NCI-H345 treated with DMSO at 0.1 percent for 48 hours (cell line): ENCODE data around the gene DCC.

ENCODE experiments used
- DNase-seq: peaks from one replicate; lab custom pipeline; 2025; ENCODE audit not compliant: unreplicated experiment; lab: John Stamatoyannopoulos, UW

The DCC gene

DNA sequence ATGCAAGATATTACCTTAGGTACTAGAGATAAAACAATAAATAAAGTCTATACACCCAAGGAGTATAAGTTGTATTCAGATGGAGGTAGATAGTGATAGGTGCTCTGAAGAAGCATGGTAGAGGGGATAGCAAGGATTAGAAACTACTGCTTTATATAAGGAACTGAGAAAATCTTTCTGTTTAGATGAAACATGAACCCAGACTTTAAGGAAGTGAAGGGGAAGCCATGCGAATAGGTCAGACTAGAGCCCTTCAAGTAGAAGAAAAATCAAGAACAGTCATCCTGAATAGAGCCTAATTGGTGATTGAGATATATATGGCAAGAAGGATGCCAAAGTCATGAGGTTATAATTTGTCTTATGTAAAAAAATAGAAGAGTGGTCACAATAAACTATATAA, 984.4 kb downstream of the DCC start:
- no peak for DNase-seq

DNA sequence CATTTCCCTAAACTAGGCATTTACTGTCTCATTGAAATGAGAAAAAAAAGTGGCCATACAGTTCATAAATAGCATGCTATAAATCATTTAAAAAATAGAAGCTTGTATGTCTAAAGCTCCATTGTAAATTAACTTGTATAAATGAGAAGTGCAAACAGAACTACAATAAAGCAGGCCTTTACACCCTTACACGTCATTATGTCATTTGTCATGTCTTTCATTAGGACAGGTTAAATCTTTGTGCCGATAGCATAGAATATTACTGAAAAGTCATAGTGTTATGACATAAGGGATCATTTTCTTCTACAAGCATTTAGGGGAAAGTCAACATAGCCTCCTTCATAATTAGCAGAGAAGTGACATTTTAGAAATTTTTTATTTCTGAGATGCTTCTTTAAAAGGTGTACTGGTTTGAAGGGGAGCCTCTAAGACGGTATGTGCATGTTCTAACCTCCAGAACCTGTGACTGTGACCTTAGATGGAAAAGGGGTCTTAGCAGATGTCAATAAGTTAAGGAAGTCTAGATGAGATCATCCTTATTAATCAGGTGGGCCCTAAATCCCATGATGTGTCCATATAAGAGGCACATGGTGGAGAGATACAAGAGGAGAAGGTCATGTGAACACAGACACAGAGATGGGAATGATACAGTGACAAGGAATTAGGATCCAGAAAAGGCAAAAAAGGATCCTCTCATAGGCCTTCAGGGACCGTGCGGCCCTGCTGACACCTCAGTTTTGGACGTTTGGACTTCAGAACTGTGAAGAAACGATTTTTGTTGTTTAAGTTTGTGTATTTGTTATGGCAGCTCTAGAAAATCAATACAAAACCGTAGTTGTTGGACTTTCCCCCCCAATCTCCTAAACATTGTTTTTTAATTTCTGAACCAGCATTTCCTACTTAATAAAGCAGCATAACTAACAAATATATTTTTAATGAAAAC, 1020.8 kb downstream of the DCC start:
- no peak for DNase-seq

DNA sequence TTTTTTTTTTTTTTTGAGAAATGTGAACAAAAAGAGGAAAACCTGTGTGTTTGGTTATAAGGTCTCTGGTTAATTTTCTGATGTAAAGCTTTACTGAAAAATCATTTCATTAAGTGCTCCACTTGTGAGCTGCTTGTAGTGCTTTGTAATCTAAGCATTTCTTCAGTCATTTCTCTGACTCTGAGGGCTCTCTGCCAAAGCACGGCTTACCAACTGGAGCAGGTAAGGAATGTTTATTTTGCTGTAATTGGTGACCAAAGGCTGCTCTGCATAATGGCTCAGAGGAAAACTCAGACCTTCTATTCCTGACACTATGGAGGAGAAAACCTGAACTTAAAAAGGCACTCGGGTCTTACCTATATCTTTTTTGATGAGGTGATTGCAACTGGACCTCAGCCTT, 1035.6 kb downstream of the DCC start:
- DNase-seq: no peak

DNA sequence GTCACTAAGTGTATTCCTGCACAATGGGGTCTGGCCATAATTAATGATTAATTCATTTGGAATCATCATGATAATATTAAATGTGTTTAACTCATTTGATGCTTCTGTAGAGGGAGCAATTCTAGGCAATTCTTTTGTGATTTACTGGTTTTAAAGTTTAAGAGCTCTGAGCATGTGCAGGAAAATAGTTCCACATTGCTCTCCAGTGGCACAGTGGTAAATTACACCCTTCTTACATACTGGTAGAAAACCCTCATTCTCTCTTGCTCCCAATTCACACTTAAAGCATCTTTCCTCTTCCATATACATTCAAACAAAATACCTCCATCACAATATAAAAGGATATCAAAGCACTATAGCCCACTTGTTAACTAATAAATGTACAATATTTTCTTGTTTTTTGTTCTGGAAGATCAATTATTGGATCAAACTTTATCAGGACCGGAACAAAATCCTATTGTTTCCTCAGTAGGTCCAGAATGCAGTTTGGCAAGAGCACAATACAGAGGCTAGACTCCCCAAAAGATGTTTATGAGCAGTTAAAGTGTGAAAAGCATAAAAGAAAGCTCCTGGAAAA, 1040.2 kb downstream of the DCC start:
- peak; percentile 12 for DNase-seq

DNA sequence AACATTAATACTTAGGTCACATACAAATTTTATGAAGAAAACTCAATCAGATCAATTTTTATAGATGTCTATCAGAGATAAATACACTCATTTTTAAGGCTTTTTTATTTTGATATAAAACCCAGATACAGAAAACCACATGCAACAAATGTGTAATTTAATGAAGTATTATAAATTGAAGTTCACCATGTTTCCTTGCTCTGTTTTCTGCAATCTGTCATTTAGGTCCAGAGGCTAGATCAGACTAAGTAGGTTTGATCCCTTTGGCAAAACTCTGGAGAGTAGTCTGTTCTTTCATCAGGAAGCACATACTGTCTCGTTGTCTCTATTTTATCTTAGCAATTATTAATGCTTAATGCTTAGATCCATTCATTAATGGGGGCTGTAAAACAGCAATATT, 1042.9 kb downstream of the DCC start:
- DNase-seq: no peak

DNA sequence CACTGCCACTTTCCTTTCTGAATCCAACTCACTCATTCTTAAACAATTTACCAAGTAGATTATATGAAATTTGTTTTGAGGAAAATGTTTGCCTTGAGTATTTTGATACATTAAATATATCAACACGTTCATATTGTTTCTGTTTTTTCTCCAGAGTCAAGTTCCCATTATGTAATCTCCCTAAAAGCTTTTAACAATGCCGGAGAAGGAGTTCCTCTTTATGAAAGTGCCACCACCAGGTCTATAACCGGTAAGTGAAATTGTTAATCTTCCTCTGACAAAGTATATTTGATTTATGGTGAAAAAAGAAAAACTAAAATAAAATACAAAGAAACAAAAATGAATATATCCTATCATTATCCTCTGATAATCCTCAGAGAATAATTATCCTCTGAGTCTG, 1045.9 kb downstream of the DCC start:
- no peak for DNase-seq

DNA sequence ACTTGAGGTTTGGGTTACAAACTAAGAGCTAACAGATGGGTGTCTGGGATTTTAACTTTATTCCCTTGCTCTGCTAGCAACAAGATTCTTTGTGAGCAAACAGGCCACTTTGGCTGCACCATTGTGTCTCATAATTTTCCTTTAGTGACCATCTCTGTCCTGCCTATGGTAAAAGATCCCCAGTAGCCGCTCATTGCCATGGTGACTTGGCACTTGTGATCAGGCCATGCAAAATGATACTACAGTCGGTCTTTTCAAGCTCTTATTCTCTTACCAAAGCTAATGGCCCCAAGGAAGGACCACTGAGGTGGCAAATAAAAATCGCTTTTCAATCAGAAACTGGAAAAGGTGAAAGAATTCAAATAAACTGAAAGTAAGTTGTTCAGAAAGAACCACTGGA, 1047.6 kb downstream of the DCC start:
- no peak for DNase-seq

DNA sequence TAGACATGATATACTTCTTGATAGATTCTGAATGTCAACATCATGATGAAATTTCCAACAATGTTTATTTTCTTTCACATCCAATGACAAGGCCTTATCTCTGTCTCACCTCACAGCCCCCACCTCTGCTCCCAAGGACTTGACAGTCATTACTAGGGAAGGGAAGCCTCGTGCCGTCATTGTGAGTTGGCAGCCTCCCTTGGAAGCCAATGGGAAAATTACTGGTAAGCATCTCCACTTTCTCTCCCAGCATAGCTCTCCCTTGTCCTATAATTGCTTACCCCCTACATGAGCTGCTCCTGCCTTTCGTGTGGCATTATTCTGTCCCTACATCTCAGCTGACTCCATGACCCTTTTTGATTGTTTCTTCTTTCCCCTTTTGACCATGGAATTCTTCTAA, 1062.7 kb downstream of the DCC start:
- DNase-seq: no peak

DNA sequence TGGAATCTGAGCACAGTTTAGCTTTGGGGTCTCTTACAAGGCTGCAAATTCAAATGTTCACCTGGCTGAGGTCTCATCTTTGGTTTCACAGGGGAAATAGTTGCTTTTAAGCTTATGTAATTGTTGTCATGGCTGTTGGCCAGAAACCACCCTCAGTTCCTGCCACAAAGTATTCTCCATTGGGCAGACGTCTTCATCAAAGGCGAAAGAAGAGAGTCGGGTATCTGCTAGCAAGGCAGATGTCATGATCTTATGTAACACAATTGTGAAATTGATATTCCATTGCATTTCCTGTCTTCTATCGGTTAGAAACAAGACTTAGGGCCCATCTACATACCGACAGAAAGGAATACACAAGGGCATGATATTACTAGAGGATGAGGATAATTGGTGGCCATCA, 1068.3 kb downstream of the DCC start:
- no peak for DNase-seq

DNA sequence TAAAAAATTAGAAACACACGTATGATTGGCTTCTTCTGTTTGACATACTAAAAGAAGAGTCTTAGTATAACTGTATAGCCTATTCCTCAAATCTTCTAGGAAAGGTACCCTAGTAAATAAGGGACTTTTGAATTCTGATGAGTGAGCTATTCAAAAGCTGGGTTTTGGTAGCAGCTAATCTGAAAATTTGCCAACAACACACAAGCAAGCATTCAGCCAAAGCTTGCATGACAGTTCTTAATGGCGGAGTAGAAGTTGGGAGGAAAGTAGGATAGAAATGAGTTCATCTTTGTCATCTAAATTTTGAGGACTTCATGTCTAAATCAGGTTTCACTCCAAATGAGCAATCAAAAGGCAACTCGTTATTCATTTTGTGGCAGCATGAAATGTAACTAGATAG, 1071.5 kb downstream of the DCC start:
- DNase-seq: no peak

DNA sequence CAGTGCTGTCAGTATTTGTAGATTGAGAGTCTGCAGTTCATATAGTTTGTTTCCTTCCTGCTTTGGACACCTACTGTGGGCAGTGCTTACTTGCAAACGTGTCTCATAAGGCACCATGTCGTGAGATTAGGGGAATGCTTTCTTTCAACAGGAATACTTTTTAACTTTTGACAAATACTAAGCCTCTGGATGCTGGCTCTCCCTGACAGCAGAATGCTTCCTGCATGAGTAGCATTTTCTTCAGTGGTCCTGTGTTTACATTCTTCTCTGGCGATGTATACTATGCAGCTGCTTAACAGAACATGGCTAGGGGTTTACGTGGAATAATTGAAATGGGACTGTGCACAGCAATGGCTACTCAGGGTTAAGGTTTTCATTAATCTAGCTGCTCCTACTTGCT, 1077.0 kb downstream of the DCC start:
- no peak for DNase-seq

DNA sequence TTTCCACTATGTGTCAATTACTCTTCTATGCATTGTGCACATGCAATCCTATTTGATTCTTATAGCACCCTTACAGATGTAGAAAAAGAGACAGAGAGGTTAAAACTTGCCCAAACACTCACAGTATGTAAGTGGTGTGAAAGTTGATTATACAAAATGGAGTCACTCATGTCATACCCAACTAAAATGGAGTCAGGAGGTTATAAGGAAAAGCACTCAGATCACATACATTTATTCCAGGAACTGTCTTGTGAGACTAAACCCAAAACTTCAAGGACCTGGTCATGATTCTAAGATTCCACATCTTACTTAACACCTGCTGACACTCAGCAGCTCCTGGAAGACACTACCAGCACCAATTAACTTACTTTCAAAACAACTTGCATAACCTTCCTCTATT, 1081.9 kb downstream of the DCC start:
- DNase-seq: no peak

DNA sequence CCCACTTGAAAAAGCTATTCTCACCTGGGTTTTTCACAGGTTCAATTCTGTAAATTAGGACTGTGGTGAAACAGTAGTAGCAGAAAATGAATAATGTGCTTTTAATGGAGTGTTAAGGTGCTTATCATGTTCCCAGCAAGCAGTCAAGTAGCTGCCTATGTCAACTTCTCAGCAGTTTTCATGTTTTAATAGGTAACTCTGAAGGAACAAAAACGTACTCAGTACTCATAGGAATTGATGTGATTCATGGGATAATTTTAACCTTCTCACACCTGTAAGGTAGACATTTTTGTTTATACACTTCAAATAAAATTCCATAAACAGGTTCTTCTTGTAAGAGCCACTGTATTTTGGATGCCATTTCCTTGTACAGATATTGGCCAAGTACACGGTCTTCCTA, 1082.9 kb downstream of the DCC start:
- peak; percentile 16 for DNase-seq

DNA sequence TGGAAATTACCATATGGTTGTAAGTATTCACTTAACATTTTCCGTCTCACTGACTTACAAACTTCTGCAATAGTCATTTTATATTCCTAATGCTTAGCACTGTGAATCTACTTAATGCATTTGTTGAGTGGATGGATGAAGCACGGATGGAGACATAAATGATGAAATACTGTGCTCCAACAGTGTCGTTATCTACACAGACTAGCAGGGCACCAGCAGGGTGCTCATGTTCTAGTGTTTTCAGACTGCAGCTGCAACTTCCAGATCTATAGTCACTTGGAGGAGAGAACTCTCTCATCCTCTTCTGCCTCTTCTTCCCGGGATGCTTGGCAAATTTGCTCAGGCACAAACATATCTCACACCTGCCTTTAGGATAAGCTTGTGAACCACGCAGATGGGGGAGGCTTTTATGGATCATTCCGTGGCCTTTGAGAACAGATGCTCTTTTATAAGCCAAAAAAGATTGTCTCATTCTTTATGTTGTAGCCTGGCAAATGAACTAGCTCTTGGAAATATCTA, 1086.7 kb downstream of the DCC start:
- peak; percentile 64 for DNase-seq

DNA sequence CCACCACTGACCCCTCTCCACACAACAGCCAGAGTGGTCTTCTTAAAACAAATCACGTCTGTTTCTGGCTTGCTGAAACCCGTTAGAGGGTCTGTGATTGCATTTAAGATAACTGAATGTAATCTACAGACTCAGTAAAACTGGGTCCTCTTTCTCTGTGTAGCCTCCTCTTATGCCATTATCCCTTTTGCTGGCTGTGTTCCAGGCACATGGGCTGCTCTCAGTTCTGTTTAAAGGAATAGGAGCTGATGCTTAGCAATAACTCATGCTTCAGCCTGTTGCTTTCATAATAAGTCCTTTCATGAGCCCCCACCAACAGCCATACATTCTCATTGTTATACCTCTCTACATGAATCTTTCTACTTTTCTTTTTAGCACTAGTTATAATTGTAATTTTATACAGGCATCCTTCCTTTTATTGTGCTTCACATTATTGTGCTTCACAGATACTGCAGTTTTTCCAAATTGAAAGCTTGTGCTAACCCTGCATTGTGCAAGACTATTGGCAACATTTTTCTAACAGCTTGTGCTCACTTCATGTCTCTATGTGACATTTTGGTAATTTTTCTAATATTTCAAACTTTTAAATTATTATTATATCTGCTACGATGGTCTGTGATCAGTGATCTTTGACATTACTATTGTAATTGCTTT, 1101.9 kb downstream of the DCC start:
- DNase-seq: no peak

DNA sequence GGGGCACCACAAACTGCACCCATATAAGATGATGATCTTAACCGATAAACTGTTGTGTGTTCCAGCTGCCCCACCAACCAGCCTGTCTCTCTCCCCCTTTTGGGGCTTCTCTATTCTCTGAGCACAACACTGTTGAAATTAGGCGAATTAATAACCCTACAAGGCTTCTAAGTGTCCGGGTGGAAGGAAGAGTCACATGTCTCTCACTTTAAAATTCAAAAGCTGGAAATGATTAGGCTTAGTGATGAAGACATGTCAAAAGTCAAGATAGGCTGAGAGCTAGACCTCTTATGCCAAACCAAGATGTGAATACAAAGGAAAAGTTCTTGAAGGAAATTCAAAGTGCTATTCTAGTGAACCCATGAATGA, 1102.4 kb downstream of the DCC start:
- no peak for DNase-seq

DNA sequence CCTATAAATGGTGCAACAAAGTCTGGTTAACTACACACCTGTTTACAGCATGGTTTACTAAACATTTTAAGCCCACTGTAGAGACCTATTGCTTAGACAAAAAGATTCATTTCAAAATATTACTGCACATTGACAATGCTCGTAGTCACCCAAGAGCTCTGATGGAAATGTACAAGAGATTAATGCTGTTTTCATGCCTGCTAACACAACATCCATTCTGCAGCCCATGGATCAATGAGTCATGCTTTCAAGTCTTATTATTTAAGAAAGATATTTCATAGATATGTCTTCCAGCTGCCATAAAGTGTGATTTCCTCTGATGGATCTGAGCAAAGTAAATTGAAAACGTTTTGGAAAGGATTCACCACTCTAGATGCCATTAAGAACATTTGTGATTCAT, 1103.3 kb downstream of the DCC start:
- no peak for DNase-seq

DNA sequence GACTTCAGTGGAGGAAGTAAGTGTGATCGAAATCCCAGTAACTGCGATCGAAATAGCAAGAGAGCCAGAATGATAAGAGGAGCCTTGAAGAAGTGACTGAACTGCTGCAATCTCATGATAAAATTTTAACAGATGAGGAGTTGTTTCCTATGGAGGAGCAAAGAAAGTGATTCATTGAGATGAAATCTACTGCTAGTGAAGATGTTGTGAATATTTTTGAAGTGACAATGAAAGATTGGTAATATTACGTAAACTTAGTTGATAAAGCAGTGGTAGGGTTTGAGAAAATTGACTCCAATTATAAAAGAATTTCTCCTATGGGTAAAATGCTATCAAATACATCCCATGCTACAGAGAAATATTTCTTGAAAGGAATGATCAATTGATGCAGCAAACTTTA, 1103.8 kb downstream of the DCC start:
- no peak for DNase-seq

DNA sequence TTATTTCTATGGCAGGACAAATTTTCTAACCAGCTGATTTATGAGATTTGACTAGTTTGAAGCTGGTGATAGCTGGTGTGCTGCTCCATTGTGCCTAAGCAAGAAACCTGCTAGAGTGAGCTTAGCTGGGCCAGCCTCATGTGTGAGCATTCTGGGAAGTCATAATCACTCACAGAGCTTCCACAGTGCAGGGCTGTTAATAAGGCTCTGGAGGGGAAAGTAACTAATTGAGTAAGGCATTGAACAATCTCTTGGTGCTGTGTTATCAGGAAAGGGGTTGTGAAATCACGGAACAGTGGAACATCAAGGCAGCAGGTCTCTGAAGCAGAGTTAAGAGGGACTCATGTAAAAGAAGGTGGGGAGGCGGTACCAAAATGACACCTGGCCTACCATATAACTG, 1111.9 kb downstream of the DCC start:
- DNase-seq: no peak

DNA sequence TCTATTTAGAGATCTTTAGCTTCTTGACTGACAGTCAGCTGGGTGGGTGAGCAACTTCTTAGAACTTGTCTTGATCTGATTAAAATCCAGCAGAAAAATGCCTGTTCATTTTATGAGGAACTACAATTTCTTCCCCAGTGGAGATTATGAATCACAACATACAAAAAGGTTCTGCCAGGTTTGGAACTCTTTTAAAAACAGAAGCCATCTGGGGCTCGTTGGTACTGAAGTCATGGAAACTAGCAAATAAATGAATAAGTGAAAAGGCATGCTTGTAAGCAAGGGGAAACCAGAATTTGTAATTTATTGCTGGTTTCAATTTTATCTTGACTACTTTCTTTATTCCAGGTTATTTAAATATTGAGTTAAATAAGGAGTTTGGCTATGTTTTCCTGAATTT, 1117.1 kb downstream of the DCC start:
- no peak for DNase-seq

DNA sequence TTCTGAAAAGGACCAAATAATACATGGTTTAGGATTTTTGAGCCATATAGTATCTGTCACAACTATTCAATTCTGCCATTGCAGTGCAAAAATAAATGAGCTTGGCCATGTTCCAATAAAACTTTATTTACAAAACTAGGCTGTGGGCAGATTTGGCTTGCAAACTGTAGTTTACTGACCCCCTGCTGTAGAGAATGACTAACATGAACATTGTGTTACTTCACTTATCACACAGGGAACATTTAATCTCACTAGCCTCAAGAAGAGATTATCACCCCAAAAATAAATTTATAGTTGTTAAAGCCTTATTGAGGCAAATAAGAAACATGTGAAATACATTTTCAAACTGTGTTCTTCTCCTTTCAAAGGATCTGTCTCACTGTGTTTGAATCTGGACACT, 1118.3 kb downstream of the DCC start:
- no peak for DNase-seq

DNA sequence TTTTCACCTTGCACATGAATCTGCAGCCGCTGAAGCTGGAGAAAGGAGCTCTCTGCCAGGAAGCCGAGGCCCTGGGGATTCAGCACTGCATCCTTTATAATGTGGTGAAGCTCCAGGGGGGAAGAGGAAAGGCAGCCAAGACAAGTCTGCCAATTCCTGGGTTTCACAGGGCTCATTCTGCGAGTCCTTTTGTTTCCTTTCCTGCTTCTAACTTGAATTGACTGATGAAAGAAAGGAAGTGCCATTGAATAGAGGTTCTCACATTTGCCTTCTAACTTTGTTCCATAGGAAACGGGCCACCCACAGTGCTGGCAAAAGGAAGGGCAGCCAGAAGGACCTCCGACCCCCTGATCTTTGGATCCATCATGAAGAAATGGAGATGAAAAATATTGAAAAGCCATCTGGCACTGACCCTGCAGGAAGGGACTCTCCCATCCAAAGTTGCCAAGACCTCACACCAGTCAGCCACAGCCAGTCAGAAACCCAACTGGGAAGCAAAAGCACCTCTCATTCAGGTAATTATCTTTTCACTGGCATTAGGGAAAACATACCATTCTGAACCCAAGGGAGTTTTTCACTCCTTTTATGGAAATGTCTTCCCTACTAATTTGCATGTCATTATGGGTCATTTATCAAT, 1119.1 kb downstream of the DCC start:
- peak; percentile 16 for DNase-seq
